OCI-M2 (cell line): Measurements from ENCODE around the gene MGAT5B.
"Not testable (repeated sequence)": the region's sequence is repeated elsewhere in the genome, so short reads cannot be mapped to it uniquely, and the experiment has no call there.

Experiments used
- DNase-seq: peaks from one replicate; lab custom pipeline; 2025; ENCODE audit not compliant: unreplicated experiment; lab: John Stamatoyannopoulos, UW

Gene MGAT5B

DNA sequence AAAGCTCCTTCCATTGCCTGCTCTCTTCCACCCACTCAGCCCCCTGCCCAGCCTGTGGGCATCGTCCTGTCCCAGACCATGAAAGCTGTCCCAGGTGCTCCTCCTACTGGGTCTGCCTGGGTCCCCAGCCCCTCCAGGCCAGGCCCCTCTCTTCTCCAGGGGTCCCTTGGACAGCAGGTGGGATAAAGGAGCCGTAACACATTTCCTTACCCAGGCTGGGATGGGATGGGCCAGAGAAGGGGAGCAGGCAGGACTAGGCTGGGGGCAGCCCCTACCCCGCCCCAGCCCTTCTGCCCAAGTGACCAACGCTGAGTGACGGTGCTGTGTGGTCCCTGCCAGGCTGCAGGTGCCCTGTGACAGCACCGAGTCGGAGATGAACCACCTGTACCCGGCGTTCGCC lies 80.1 kb downstream of the MGAT5B start:
- no peak for DNase-seq

DNA sequence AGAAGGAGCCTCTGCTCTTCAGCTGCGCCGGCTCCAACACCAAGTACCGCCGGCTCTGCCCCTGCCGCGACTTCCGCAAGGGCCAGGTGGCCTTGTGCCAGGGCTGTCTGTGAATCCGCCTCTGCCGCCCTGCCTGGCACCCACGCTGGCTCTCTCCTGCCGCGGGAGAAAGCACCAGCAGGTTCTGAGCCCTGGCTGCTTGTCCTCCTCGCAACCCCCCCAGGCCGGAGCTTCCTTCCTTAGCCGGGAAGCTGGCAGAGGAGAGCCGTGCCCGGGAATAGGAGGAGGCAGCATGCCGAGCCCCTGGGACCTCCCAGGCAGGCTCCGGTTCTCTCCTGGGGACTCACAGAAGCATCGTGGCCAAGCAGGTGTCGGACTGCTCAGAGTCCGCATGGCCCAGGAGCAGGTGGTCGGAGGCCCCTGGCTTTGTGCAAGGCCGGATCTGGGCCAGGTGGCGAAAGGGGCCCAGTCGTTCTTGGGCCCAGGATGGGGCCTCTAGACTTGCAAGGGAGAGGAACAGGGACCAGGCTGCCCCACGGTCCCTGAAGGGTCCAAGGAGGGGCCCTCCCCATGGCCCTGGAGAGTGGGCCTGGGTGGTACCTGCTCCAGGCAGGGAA lies 80.6 kb downstream of the MGAT5B start:
- no peak for DNase-seq

GRCh38 chr17:76949913-76950695 lies 81.9 kb downstream of the MGAT5B start:
- DNase-seq = no peak

- no peak for DNase-seq
These were observed 83.2 kb downstream of the MGAT5B start for GRCh38 chr17:76951375-76951905.

DNA sequence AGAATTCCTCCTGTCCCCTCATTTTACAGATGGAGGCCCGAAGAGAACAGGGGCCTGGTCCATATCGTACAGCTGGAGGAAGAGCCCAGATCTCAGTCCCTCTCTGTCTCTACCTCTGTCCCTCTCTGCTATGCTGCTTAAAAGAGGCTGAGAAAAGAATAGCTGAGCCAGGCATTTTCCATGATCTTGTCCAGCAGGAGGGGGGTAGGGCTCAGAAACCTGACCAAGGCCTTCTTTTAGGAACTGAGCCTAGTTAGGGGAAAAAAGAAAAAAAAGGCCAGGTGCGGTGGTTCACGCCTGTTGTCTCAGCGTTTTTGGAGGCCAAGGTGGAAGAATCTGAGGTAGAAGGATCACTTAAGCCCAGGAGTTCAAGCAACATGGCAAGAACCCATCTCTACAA lies 84.2 kb downstream of the MGAT5B start:
- no peak for DNase-seq

DNA sequence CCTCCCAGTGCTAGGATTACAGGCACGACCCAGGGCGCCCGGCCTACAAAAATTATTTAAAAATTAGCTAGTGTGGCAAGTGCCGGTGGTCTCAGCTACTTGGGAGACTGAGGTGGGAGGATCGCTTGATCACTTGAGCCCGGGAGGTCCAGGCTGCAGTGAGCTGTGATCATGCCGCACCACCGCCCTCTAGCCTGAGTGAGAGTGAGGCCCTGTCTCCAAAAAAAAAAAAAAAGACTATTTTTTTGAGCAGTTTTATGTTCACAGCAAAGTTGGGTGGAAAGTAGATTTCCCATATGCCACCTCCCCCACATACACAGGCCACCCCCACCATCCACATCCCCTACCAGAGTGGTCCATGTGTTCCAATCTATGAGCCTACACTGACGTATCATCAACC lies 84.9 kb downstream of the MGAT5B start:
- no peak for DNase-seq

DNA sequence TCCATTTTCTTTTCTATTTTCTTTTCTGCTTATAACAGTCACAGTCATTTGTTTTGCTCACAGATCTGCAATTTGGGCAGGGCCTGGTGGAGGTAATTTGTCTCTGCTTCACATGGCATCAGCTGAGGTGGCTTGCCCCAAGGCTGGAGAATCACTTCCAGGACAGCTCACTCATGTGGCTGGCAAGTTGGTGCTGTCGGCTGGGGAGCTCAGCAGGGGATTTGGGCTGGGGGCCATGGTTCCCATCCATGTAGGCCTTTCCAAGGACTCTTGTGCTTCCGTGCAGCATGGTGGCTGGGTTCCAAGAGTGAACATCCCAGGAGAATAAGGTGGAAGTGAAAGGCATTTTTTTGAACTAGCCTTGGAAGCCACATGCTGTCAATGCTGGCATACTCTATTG lies 85.7 kb downstream of the MGAT5B start:
- DNase-seq = no peak

GRCh38 chr17:76955191-76955590 lies 87.0 kb downstream of the MGAT5B start:
- no peak for DNase-seq

DNA sequence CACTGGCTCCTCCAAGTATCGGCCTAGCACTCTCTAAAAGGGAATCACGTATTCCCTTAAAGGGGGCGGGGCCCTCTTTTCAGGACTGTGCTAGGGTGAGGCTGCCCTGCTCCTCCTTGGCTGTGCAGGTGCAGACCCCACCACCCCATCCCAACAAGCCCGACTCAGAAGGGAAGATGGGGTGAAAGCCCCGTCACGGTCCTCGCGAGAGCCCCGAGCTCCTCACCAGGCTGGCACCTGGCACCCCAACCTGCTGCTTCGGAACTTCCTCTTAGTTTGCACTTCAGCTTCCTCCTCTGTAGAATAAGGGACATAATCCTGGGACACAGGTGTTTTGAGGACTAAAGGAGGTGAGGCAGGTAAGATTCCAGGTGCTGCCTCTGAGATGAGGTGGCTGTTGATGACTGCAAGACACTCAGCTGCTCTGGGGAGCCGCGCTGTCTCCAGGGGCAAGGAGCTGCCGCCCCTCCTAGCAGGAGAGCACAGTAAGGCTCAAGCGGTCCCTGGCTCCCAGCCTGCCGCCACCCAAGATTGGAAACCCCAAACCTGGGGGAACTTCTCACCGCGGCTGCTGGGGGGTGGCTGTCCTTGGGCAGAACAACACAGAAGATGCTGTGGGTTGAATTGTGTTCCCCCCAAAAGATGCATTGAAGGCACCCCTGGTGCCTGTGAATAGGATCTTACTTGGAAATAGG lies 88.8 kb downstream of the MGAT5B start:
- DNase-seq = no peak

DNA sequence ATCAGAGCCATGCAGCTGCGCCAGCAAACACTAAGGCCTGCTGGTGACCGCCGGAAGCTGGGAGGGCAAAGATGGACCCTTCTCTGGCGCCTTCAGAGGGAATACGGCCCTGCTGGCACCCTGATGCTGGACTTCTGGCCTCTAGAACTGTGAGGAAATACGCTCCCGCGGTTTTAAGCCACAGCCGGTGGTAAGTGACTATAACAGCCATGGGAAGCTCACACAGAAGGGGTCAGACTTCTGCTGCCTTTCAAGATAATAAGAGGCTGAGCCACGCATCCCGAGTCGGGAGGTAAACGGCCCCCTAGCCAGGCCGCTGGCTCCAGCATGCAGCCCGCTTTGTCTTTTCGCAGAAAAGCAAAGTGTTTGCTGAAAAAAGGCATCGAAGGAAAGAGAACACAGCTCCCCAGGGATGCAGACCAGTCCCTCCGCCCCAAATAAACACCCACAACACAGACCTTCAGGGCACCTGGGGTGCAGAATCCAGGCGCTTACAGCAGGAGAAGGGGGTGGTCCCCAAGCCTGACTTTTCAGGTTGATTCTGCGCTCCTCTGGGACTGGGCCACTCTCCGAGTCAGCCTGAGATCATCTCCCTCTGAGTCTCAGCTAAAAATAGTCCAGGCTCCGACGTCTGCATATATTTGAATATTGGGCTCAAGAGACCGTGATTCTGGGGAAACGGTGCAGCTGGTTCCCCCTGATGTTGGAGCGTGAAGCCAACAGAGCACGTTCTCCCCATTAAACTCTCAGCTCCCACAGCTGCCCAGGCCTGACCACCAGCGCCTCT lies 89.7 kb downstream of the MGAT5B start:
- DNase-seq = no peak

DNA sequence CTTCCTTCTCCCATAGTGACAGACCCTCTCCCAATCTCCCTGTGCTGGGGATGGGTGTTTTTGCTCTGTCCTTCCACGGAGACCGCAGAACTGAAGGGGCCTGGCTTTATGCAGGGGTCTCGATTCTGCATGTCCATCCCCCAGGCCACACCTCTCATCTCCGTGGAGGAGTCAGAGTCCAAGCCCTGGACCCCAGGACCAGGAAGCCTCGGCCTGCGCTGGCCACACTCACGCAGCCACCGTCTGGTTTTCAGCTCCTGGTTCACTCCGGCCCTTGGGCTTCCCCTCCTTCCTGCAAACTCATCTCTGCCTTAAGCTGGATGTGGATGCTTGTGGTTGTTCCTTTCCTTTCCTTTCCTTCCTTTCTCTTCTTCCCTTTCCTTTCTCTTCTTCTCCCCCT lies 90.8 kb downstream of the MGAT5B start:
- DNase-seq = no peak

- no peak for DNase-seq
These were observed 93.7 kb downstream of the MGAT5B start for GRCh38 chr17:76961869-76962268.

- DNase-seq = no peak
These were observed 94.7 kb downstream of the MGAT5B start for GRCh38 chr17:76962858-76963257.

- no peak for DNase-seq
These were observed 97.8 kb downstream of the MGAT5B start for GRCh38 chr17:76966016-76966415.

DNA sequence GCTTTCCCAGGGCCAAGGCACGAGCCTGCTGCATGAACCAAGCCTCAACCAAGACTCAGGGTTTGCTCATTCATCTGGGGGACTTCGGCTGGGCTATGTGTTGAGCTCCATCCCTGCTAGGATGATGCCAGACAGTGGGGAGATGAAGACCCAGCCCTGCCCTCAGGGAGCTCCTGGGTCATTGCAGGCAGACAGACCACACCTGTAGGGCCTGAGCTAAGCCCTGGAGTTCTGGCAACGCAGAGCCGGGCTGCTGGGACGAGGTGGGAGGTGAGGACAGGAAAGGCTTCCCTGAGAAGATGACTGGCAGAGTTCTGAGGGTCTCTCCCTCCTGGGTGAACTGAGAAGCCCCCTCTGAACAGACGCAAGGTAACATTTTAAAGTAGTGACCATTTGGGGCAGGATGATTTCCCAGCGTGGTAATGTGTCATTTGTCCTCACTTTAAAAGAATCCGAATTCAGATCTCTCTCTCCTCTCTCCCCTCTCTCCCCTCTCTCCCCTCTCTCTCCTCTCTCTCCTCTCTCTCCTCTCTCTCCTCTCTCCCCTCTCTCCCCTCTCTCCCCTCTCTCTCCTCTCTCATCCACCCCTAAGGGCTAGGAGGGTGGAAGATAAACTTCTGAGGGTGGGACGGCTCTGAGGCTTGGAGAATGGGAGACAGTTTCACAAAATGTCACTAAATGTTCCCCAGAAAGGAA lies 98.4 kb downstream of the MGAT5B start:
- no peak for DNase-seq

DNA sequence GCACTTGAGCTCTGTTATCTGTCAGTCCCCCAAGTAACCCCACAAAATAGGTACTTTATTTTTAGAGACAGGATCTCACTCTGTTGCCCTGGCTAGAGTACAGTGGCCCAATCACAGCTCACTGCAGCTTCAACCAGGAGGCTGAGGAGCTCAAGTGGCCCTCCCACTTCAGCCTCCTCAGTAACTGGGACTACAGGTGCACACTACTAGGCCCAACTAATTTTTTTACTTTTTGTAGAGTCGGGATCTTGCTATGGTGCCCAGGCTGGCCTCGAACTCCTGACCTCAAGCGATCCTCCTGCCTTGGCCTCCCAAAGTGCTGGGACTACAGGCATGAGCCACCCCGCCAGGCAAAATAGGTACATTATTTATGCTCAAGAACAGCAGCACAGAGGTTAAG lies 99.6 kb downstream of the MGAT5B start:
- no peak for DNase-seq

GRCh38 chr17:76968707-76969597 lies 100.7 kb downstream of the MGAT5B start:
- DNase-seq = no peak

DNA sequence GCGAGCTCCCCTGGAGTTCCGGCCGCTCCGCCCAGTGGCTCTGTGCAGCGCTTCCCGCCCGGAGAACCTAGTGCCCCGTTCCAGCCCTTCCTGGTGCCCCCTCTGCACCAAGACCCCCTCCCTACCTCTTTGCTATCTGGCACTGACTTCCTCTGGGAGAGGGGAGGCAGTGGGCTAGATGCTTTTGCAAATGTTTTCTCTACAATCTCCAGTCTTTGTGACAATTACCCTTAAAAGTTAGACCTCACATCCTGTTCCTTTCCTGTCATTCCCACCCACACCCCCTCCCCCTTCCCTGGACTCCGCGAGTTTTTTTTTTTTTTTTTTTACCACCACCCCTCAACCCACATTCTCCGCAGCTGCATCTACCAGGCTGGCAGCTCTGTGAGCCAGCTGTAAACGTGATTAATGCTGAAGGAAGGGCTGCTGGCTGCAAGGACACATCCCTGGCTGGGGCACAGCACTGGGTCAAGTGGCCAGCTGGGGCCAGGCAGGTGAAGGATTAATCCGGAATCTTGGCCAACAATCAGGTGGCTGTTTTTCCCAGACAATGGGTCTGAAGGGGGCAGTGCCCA lies 101.5 kb downstream of the MGAT5B start:
- no peak for DNase-seq

- DNase-seq = not testable (repeated sequence)
These were observed 102.0 kb downstream of the MGAT5B start for GRCh38 chr17:76970228-76970627.
